Activated T-cell treated with anti-CD3 and anti-CD28 coated beads, Interleukin-2, amount 50 U/mL, for 4 hours (primary cell): ENCODE data around the gene MAP4K3. TPM values are rescaled to one million over a fixed set of nuclear protein-coding genes. Genes with fewer than 3 reads are reported as not detected.
"Not testable (repeated sequence)": the region's sequence is repeated elsewhere in the genome, so short reads cannot be mapped to it uniquely, and the experiment has no call there.

Experiments used
- ATAC-seq, 2 donors: fragments of 200-7000 bp; cut with Tn5 transposase; one replicate each; pipeline ENCODE4 v1.10.0; 2021
- DNase-seq: peaks from one replicate; pipeline ENCODE4 v3.0.0-alpha.2; 2020
- H3K27me3 Mint-ChIP-seq: one replicate; pipeline ENCODE4 v1.8.0; 2021; ENCODE audit warnings: low read depth, mixed read lengths
- H3K36me3 Mint-ChIP-seq: one replicate; pipeline ENCODE4 v1.8.0; 2022; ENCODE audit warnings: mixed read lengths; ENCODE audit not compliant: insufficient read depth
- H3K4me1 Mint-ChIP-seq: one replicate; pipeline ENCODE4 v1.8.0; 2021; ENCODE audit warnings: low read depth, mixed read lengths
- H3K4me3 Mint-ChIP-seq: one replicate; pipeline ENCODE4 v1.8.0; 2021; ENCODE audit warnings: mild to moderate bottlenecking, moderate library complexity, mixed read lengths
- H3K9me3 Mint-ChIP-seq: one replicate; pipeline ENCODE4 v1.8.0; 2021; ENCODE audit warnings: mixed read lengths
- total RNA-seq, 3 donors: library from RNA; stranded (reverse); gene quantifications; one replicate each; pipeline ENCODE4 v1.2.1, GENCODE V29; 2021

MAP4K3 gene
- total RNA-seq, 3 donors from 2014 or later, result 10.3 to 14.3 (median 11.5) TPM

- Mint-ChIP-seq H3K27me3 (no peaks in the 10 kb centered on the region), H3K36me3 (peaks cover 28% of the 10 kb centered on the region), H3K4me3 (no peak overlapping the region), H3K4me1 (no peaks in the 10 kb centered on the region), H3K9me3 (peaks cover 19% of the 10 kb centered on the region)
- no peak for ATAC-seq
- DNase-seq, result no peak
Measured at GRCh38 chr2:39356922-39357639, 80.0 kb downstream of the MAP4K3 start.

DNA sequence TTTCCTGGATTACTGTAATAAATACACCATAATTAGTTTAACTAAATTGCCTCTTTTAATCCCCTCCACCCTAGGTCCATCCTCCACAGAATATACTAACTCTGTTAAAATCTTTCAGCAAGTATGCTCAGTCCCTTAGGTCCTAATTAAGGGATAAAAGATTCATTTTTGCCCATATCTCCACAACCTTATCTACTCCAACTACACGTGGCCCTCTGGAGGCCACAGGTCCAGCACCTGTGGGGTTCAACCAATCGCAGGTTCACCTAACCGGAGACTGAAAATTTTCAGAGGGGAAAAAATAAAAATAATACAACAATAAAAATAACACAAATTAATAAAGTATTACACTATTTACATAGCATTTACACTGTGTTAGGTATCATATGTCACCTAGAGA is 86.4 kb downstream of the MAP4K3 start:
- ATAC-seq, result no peak
- Mint-ChIP-seq H3K36me3 (peaks cover 11% of the 10 kb centered on the region), H3K4me1 (peaks cover 2% of the 10 kb centered on the region), H3K27me3 (no peaks in the 10 kb centered on the region), H3K9me3 (no peaks in the 10 kb centered on the region), H3K4me3 (no peak overlapping the region)
- no peak for DNase-seq

DNA sequence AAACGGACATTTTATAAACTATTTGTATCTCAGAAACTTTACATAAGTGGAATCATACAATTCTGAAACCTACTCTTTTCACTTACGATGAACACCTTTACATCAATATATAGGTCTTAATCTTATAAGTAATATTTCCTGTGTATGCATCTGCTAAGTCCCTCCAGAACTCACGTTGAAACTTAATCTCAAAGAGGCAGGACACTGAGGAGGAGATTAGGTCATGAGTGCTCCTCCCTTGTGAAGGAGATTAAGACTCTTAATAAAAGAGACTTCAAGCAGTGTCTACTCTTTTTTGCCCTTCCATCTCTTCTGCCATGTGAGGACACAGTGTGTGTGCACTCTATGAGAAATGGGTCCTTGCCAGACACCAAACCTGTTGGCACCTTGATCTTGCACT is 98.6 kb downstream of the MAP4K3 start:
- H3K9me3 Mint-ChIP-seq, result no peaks in the 10 kb centered on the region
- ATAC-seq (no peak), DNase-seq (no peak)
- H3K4me3 Mint-ChIP-seq, result no peak overlapping the region
- no peaks in the 10 kb centered on the region for H3K27me3 Mint-ChIP-seq
- H3K4me1 Mint-ChIP-seq, result no peaks in the 10 kb centered on the region
- H3K36me3 Mint-ChIP-seq, result peaks cover 25% of the 10 kb centered on the region

- Mint-ChIP-seq H3K4me1 (peaks cover 4% of the 10 kb centered on the region), H3K4me3 (no peak overlapping the region), H3K36me3 (peaks cover 21% of the 10 kb centered on the region), H3K27me3 (no peaks in the 10 kb centered on the region), H3K9me3 (no peaks in the 10 kb centered on the region)
- DNase-seq (no peak), ATAC-seq (no peak)
Measured at GRCh38 chr2:39335930-39336329, 101.2 kb downstream of the MAP4K3 start.

DNA sequence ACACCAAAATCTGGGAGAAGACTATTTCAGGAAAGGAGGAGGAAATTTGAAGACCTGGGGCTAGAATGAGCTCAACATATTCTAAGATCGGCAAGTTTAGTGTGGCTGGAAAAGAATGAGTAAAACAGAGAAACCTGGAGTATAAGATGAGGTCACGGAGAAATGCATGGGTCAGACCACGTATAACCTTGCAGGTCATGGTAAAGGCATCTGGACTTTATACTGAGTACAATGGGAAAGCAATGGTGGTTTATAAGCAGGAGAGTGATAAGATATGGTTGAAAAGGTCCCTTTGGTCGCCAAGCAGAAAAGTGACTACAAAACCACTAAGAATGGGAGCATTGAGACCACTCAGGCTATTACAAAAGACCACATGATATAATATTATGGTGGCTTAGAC is 102.1 kb downstream of the MAP4K3 start:
- peaks cover 22% of the 10 kb centered on the region for H3K36me3 Mint-ChIP-seq
- ATAC-seq (no peak), DNase-seq (no peak)
- H3K9me3 Mint-ChIP-seq, result no peaks in the 10 kb centered on the region
- no peak overlapping the region for H3K4me3 Mint-ChIP-seq
- H3K4me1 Mint-ChIP-seq, result peaks cover 4% of the 10 kb centered on the region
- no peaks in the 10 kb centered on the region for H3K27me3 Mint-ChIP-seq

- DNase-seq (no peak), ATAC-seq (no peak)
- no peaks in the 10 kb centered on the region for H3K27me3 Mint-ChIP-seq
- peaks cover 4% of the 10 kb centered on the region for H3K4me1 Mint-ChIP-seq
- H3K4me3 Mint-ChIP-seq, result no peak overlapping the region
- peaks cover 24% of the 10 kb centered on the region for H3K36me3 Mint-ChIP-seq
- no peaks in the 10 kb centered on the region for H3K9me3 Mint-ChIP-seq
Measured at GRCh38 chr2:39334529-39334928, 102.6 kb downstream of the MAP4K3 start.

DNA sequence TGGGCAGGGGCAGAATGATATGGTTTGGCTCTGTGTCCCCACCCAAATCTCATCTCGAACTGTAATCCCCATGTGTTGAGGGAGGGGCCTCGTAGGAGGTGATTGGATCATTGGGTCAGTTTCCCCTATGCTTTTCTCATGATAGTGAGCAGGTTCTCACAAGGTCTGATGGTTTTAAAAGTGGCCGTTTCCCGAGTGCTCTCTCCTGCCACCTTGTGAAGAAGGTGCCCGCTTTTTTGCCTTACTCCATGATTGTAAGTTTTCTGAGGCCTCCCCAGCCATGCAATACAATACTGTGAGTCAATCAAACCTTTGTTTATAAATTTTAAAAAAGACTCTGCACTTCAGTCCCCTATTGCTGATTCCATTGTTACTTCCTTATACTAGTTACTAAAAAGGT is 110.4 kb downstream of the MAP4K3 start:
- peaks cover 36% of the 10 kb centered on the region for H3K36me3 Mint-ChIP-seq
- no peaks in the 10 kb centered on the region for H3K9me3 Mint-ChIP-seq
- DNase-seq (no peak), ATAC-seq (no peak)
- H3K4me3 Mint-ChIP-seq, result no peak overlapping the region
- H3K4me1 Mint-ChIP-seq, result peaks cover 4% of the 10 kb centered on the region
- H3K27me3 Mint-ChIP-seq, result no peaks in the 10 kb centered on the region

DNA sequence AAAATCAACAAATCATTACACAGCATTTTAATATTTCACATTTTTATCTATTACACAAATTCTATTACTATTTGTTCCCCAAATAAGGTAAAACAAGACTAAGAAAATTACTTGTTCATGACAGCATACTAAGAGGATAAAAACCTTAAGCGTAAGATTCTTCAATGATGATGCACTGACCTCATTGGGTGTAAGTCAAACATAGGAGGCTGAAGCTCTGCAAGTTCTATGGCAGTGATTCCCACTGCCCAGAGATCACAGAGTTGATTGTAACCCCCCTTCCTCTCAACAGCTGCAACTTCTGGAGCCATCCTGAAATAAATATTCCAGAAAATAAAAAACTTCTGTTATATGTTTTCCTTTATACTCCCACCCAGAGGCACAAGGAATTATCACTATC is 111.1 kb downstream of the MAP4K3 start:
- Mint-ChIP-seq H3K9me3 (no peaks in the 10 kb centered on the region), H3K36me3 (peaks cover 32% of the 10 kb centered on the region), H3K4me3 (no peak overlapping the region), H3K4me1 (peaks cover under 1% of the 10 kb centered on the region), H3K27me3 (no peaks in the 10 kb centered on the region)
- DNase-seq (no peak), ATAC-seq (no peak)

GRCh38 chr2:39321056-39322035 is 115.7 kb downstream of the MAP4K3 start:
- H3K27me3 Mint-ChIP-seq, H3K4me3 Mint-ChIP-seq, H3K9me3 Mint-ChIP-seq, H3K4me1 Mint-ChIP-seq, DNase-seq, ATAC-seq: not testable (repeated sequence)
- peaks cover 10% of the 10 kb centered on the region for H3K36me3 Mint-ChIP-seq

DNA sequence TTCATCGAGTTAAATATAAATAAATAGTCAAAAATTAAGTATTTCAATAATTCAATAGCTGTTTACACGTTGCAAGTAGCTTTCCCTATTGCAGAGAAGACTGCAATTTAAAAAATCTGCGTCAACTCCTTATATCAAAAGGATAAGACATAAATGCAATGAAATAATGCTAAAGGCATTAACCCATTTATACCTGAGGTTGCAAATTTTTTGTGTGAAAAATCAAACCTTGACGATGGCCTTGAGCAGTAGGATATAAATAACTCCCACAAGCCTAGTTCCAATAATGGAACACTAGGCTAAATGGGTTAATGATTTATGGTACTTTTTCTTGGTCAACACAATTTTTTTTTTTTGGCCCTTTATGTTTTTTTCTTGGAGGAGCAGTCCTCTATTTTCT is 116.9 kb downstream of the MAP4K3 start:
- peaks cover 10% of the 10 kb centered on the region for H3K36me3 Mint-ChIP-seq
- no peaks in the 10 kb centered on the region for H3K27me3 Mint-ChIP-seq
- ATAC-seq (no peak), DNase-seq (no peak)
- H3K4me1 Mint-ChIP-seq, result no peaks in the 10 kb centered on the region
- no peak overlapping the region for H3K4me3 Mint-ChIP-seq
- H3K9me3 Mint-ChIP-seq, result no peaks in the 10 kb centered on the region

DNA sequence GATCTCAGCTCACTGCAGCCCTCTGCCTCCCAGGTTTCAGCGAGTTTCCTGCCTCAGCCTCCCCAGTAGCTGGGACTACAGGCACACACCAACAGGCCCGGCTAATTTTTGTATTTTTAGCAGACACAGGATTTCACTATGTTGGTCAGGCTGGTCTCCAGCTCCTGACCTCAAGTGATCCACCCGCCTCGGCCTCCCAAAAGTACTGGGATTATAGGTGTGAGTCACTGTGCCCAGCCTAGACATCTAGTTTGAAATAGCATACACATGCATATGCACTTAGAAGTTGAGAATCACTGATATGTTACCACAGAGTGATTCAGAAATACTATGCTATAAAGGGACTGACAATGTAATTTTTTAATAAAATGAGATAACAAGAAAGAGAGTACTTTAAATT is 123.5 kb downstream of the MAP4K3 start:
- DNase-seq (no peak), ATAC-seq (no peak)
- Mint-ChIP-seq H3K27me3 (no peaks in the 10 kb centered on the region), H3K4me3 (no peak overlapping the region), H3K36me3 (peaks cover 18% of the 10 kb centered on the region), H3K4me1 (no peaks in the 10 kb centered on the region), H3K9me3 (no peaks in the 10 kb centered on the region)

GRCh38 chr2:39311469-39311868 is 125.6 kb downstream of the MAP4K3 start:
- H3K4me1 Mint-ChIP-seq, result no peaks in the 10 kb centered on the region
- no peak for DNase-seq
- H3K9me3 Mint-ChIP-seq, result no peaks in the 10 kb centered on the region
- peaks cover 19% of the 10 kb centered on the region for H3K36me3 Mint-ChIP-seq
- ATAC-seq, result no peak
- no peaks in the 10 kb centered on the region for H3K27me3 Mint-ChIP-seq
- no peak overlapping the region for H3K4me3 Mint-ChIP-seq

DNA sequence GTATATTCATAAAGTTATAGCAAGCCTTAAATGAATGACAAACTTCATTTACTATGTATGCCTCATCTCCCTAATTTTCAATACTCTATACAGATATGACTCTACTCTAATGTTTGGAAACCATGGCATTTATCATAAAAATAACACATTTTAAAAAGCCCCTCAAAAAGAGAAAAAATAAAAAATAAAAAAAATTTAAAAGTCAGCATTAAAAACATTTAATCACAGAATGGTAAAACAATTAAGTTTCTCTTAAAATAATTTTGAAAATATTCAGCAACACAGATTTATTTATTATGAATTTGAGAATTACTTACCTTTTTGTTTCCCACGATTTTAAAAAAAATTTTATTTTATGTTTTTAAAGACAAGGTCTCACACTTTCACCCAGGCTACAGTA is 128.3 kb downstream of the MAP4K3 start:
- no peak overlapping the region for H3K4me3 Mint-ChIP-seq
- no peaks in the 10 kb centered on the region for H3K9me3 Mint-ChIP-seq
- H3K4me1 Mint-ChIP-seq, result no peaks in the 10 kb centered on the region
- H3K27me3 Mint-ChIP-seq, result no peaks in the 10 kb centered on the region
- DNase-seq (no peak), ATAC-seq (no peak)
- peaks cover 23% of the 10 kb centered on the region for H3K36me3 Mint-ChIP-seq

DNA sequence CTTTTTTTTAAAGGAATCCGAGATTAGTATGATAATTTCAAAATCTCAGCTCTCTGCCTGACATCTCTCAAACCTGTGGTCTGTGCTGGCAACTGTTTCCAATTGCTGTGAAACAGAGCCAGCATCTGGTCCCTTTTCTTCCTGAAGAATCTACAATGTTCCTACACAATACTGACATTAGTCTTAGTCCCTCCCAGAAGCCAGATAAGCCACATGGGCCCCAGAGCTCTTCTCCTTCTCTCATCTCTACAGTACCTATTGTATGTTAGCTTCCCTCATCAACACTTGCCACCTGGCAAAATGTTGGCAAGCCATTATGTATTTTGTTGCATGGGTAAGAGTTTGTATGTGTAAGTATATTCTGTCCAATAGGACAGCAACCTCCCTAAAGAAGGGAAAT is 130.5 kb downstream of the MAP4K3 start:
- Mint-ChIP-seq H3K4me1 (no peaks in the 10 kb centered on the region), H3K36me3 (peaks cover 18% of the 10 kb centered on the region), H3K4me3 (no peak overlapping the region), H3K9me3 (no peaks in the 10 kb centered on the region), H3K27me3 (no peaks in the 10 kb centered on the region)
- ATAC-seq (no peak), DNase-seq (no peak)

DNA sequence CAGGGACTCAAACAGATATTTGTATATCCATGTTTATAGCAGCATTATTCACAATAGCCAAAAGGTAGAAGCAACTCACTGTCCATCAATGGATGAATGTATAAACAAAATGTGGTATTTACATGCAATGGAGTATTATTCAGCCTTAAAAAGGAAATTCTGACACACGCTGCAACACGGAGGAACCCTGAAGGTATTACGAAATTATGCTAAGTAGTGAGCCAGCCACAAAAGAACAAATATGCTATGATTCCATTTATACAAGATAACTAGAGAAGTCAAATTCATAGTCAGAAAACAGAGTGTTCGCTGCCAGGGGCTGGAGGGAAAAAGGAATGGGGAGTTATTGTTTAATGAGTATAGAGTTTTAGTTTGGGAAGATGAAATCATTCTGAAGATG is 132.4 kb downstream of the MAP4K3 start:
- DNase-seq, result no peak
- Mint-ChIP-seq H3K4me3 (no peak overlapping the region), H3K27me3 (no peaks in the 10 kb centered on the region), H3K36me3 (peaks cover 16% of the 10 kb centered on the region), H3K4me1 (no peaks in the 10 kb centered on the region), H3K9me3 (no peaks in the 10 kb centered on the region)
- no peak for ATAC-seq
